Upper lobe of right lung (tissue), 1 donor: ENCODE results near the gene MED26. TPM values are rescaled to one million over a fixed set of nuclear protein-coding genes. Genes with fewer than 3 reads are reported as not detected.
A peak's percentile ranks its signal among the peaks of the same experiment; 100 is the strongest.

Source experiments
- ATAC-seq: fragments of 200-7000 bp; cut with Tn5 transposase; one replicate; pipeline ENCODE4 v1.9.1; 2020; ENCODE audit warnings: mild to moderate bottlenecking, moderate library complexity
- DNase-seq: peaks from one replicate; pipeline ENCODE4 v3.0.0-alpha.2; 2020
- H3K27ac ChIP-seq: fragments of 200-600 bp; one replicate; pipeline ENCODE4 v1.8.0; 2022
- H3K27me3 ChIP-seq: fragments of 200-600 bp; one replicate; pipeline ENCODE4 v1.8.0; 2022; ENCODE audit warnings: mild to moderate bottlenecking
- H3K36me3 ChIP-seq: fragments of 200-600 bp; one replicate; pipeline ENCODE4 v1.8.0; 2022
- H3K4me1 ChIP-seq: fragments of 200-600 bp; one replicate; pipeline ENCODE4 v1.8.0; 2022
- H3K4me3 ChIP-seq: fragments of 200-600 bp; one replicate; pipeline ENCODE4 v1.8.0; 2022; ENCODE audit warnings: mild to moderate bottlenecking
- H3K9me3 ChIP-seq: fragments of 200-600 bp; one replicate; pipeline ENCODE4 v1.8.0; 2022
- intact Hi-C: fragments of 100-400 bp; cut with DNase I; formaldehyde crosslinking; loops from one replicate; pipeline ENCODE4 v1.11.0; 2022
- total RNA-seq: library from RNA; stranded (reverse); fragmentation: NEBNext Ultra II Directional; extraction: Animal tissue kit (Norgen Biotek cat#: 25700); gene quantifications from one replicate; pipeline ENCODE4 v1.2.1, GENCODE V29; 2021
- TF ChIP-seq, protein P1 (sequence below): fragments of 200-600 bp; IDR thresholded peaks from one replicate; pipeline ENCODE4 v1.8.0; 2022; ENCODE audit warnings: antibody characterized with exemption
- donor health status: DM: no; HTN: yes; CAD: no; lungs with severe emphysema.

Gene MED26
- total RNA-seq, 1 donor from 2014 or later = 13.4 TPM

DNA sequence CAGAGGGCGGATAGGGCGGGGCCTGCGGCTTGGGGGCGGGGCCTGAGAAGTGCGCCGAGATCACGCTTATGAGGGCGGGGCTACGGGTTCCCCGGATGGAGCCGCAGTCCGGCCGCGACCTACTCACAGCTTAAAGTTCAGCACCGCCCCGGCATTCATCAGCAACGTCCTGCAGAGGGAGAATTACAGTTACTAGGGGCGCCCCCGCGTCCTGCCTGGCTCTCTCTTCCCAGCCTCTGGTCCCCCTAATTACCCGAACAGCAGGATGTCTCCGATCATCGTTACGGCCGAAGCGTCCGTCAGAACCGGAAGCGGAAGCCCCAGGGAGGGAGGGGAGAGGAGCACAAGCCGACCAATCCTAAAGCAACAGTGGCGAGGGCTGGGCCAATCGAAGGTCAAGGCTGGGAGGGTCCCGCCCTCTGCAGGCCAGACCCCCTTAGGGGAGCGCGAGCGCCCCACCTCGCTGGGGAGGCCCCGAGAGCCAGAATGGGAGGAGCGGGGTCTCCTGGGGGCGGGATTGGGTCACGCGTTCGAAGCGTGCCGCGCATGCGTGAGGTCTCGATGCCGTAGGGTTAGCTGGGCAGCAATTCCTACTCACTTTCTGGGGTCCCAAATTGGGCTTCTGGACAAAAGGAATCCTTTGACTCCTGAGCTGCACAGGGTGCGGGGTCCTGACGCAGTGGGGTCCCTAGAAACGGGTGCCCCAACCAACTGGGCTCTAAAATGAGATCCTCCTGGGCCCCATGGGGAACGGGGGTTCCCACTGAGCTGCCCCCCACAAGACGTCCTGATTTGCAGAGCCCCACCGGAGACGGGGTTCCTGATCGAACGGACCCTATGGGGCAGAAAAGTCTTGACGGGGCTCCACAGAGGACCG, 32.1 kb upstream of the MED26 start, which contains the start of gene SMIM7:
SMIM7 (minus strand) TSS at position 313 of the 877 bp plus-strand sequence; CDS start at position 279, 34 bp downstream.
- DNase-seq (peak; percentile 99), ATAC-seq (peak; percentile 98)
- H3K27ac ChIP-seq = peak within 1 kb of the TSS; percentile 87
- H3K4me3 ChIP-seq = peak within 1 kb of the TSS; percentile 62
- intact Hi-C loops = no loop called here
- H3K9me3 ChIP-seq = no peaks in the 10 kb centered on the region
- peaks cover 39% of the 10 kb centered on the region for H3K36me3 ChIP-seq
- H3K27me3 ChIP-seq = no peaks in the 10 kb centered on the region
- TF ChIP-seq, protein P1, sequence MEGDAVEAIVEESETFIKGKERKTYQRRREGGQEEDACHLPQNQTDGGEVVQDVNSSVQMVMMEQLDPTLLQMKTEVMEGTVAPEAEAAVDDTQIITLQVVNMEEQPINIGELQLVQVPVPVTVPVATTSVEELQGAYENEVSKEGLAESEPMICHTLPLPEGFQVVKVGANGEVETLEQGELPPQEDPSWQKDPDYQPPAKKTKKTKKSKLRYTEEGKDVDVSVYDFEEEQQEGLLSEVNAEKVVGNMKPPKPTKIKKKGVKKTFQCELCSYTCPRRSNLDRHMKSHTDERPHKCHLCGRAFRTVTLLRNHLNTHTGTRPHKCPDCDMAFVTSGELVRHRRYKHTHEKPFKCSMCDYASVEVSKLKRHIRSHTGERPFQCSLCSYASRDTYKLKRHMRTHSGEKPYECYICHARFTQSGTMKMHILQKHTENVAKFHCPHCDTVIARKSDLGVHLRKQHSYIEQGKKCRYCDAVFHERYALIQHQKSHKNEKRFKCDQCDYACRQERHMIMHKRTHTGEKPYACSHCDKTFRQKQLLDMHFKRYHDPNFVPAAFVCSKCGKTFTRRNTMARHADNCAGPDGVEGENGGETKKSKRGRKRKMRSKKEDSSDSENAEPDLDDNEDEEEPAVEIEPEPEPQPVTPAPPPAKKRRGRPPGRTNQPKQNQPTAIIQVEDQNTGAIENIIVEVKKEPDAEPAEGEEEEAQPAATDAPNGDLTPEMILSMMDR = peak; percentile 16
- H3K4me1 ChIP-seq = peaks cover 20% of the 10 kb centered on the region

DNA sequence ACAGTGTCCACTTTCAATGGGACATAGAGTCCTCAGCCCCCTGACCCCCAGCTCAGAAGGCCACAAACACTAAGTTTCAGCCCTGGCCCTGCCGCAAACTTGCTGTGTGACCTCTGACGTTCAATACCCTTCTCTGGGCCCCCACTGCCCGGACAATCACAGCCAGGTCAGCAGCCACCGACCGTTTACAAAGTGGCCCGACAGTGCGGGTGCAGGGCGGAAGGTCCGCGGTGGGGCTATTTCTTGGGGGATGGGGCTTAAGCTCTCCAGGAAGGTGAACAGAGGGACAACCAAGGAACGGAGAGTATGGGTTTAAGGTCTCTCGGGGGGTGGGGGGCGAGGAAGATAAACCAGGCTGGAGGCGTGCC, 31.4 kb upstream of the MED26 start:
- H3K9me3 ChIP-seq = no peaks in the 10 kb centered on the region
- ATAC-seq = no peak

DNA sequence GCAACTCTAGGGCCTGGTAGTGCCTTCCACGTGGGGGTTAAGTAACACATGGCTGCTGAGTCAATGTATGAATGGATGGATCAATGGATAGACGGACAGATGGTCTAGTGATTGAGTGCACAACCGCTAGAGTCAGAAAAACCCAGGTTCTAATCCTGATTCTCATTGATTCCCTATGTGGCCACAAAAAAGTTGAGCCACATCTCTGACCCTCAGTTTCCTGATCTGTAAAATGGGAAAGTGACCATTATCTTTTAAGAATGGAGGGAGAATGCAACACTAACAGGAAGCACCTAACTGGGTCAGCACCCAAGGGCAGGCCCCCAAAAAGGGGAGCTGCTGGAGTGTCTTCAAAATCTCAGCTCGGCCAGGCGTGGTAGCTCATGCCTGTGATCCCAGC, 29.4 kb upstream of the MED26 start:
- H3K9me3 ChIP-seq = no peaks in the 10 kb centered on the region
- H3K4me3 ChIP-seq = no peak overlapping the region
- intact Hi-C loops = no loop called here
- no peak for ATAC-seq
- no peak overlapping the region for H3K27ac ChIP-seq
- TF ChIP-seq, protein P1 = no peak
- H3K4me1 ChIP-seq = peaks cover 20% of the 10 kb centered on the region
- DNase-seq = no peak
- H3K27me3 ChIP-seq = no peaks in the 10 kb centered on the region
- H3K36me3 ChIP-seq = peaks cover 66% of the 10 kb centered on the region

More for the DNA sequence above, 31.4 kb upstream of the MED26 start:
- TF ChIP-seq, protein P1 = no peak
- intact Hi-C loops = no loop called here
- peaks cover 45% of the 10 kb centered on the region for H3K36me3 ChIP-seq
- H3K4me3 ChIP-seq = peak overlapping the region; percentile 62
- peak overlapping the region; percentile 87 for H3K27ac ChIP-seq
- no peak for DNase-seq
- peaks cover 20% of the 10 kb centered on the region for H3K4me1 ChIP-seq
- no peaks in the 10 kb centered on the region for H3K27me3 ChIP-seq

DNA sequence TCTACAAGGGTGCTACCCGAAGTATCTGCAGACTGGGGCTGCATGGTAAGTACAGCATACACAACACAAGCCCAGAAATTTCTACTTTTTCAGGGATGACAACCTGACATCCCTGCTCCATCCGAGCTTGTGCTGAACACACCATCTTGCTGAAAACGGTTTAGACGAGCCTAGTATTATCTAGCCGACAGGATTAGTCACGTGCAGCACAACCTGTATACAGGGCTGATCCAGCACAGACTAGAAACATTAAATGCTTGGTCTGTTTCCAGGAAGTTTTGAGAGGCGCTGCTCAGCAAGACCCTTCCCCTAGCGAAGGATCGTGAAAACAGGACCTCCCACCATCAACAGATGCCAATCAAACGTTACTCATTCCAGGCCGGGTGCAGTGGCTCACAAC, 27.7 kb upstream of the MED26 start:
- H3K4me1 ChIP-seq = peaks cover 20% of the 10 kb centered on the region
- TF ChIP-seq, protein P1 = no peak
- H3K4me3 ChIP-seq = no peak overlapping the region
- no peak for ATAC-seq
- H3K27ac ChIP-seq = no peak overlapping the region
- no peak for DNase-seq
- H3K36me3 ChIP-seq = peaks cover 79% of the 10 kb centered on the region
- H3K27me3 ChIP-seq = no peaks in the 10 kb centered on the region
- no peaks in the 10 kb centered on the region for H3K9me3 ChIP-seq
- intact Hi-C loops = no loop called here

DNA sequence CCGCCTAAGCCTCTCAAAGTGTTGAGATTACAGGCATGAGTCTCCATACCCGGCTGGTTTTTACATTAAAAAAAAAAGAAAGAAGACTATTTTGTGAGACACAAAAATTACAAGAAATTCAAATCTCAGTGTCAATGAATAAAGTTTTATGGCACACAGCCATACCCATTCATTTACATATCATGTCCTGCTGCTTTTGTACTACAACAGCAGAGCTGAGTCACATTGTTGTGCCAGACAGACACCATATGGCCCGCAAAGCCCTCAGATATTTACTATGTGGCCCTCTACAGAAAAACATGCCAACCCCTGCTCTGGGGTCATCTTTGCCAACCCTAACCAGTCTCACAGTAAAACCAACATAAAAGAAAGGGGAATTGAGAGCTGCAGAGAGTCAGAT, 26.6 kb upstream of the MED26 start:
- no peak for ATAC-seq
- Histone ChIP-seq H3K36me3 (peaks cover 84% of the 10 kb centered on the region), H3K27me3 (no peaks in the 10 kb centered on the region), H3K4me3 (no peak overlapping the region), H3K9me3 (no peaks in the 10 kb centered on the region), H3K27ac (no peak overlapping the region), H3K4me1 (peaks cover 20% of the 10 kb centered on the region)
- TF ChIP-seq, protein P1 = no peak
- no peak for DNase-seq
- intact Hi-C loops = no loop called here
